B cell (primary cell): ENCODE measurements around the gene KMO. TPM values are rescaled to one million over a fixed set of nuclear protein-coding genes. Genes with fewer than 3 reads are reported as not detected.

Experiments
- ATAC-seq: fragments of 200-7000 bp; cut with Tn5 transposase; one replicate; pipeline ENCODE4 v1.10.0; 2021; ENCODE audit warnings: low read depth, mild to moderate bottlenecking, moderate number of reproducible peaks, moderate library complexity
- CTCF ChIA-PET: fragments of 350-600 bp; sonication (Branson Sonifier 250); formaldehyde crosslinking; loops from one replicate; lab custom pipeline; 2021; ENCODE audit warnings: antibody characterized with exemption, inconsistent platforms; lab: Charles Lee
- POLR2A ChIA-PET: fragments of 350-600 bp; sonication (Branson Sonifier 250); formaldehyde crosslinking; loops from one replicate; lab custom pipeline; 2021; ENCODE audit warnings: antibody characterized with exemption; lab: Charles Lee
- DNase-seq: peaks from one replicate; pipeline ENCODE4 v3.0.0; 2013
- H2AFZ ChIP-seq: 2 replicates; pipeline ENCODE4 v1.6.1; 2012; ENCODE audit warnings: mild to moderate bottlenecking, low read depth, low read length; ENCODE audit not compliant: insufficient read depth, poor library complexity, severe bottlenecking
- H3K27ac ChIP-seq, 2 donors: 1 replicate in 1 of 2; 2 replicates in 1 of 2; pipeline ENCODE4 v1.5.1; 2012 to 2013; ENCODE audit warnings: low read length in 2 of 2, mild to moderate bottlenecking in 2 of 2, moderate library complexity in 1 of 2
- H3K27me3 ChIP-seq, 4 experiments: fragments of 200-600 bp in 1 of 4; sonication (generic) in 1 of 4; replicated peaks in 1 of 4; 1 replicate in 2 of 4; 2 replicates in 2 of 4; pipeline versions ENCODE4 v1.6.1 to v1.7.0; 2013 to 2016; ENCODE audit warnings: low read length in 3 of 4, mild to moderate bottlenecking in 2 of 4, mixed read lengths in 1 of 4, moderate library complexity in 1 of 4; ENCODE audit not compliant: insufficient read depth in 4 of 4, control insufficient read depth in 3 of 4; ENCODE audit errors: control extremely low read depth in 1 of 4
- H3K36me3 ChIP-seq, 2 experiments: replicated peaks in 1 of 2; 1 replicate in 1 of 2; 2 replicates in 1 of 2; pipeline versions ENCODE4 v1.6.1 to v1.7.1; 2013; ENCODE audit warnings: low read length in 1 of 2; ENCODE audit not compliant: insufficient read depth in 2 of 2, control insufficient read depth in 1 of 2; ENCODE audit errors: control extremely low read depth in 1 of 2, extremely low read depth in 1 of 2
- H3K4me1 ChIP-seq, 2 donors: fragments of 200-600 bp in 1 of 2; sonication (generic) in 1 of 2; 1 replicate in 1 of 2; 2 replicates in 1 of 2; pipeline versions ENCODE4 v1.5.1 to v1.6.1; 2013 to 2017; ENCODE audit warnings: low read length in 2 of 2; ENCODE audit not compliant: control insufficient read depth in 2 of 2, insufficient read depth in 2 of 2
- H3K4me2 ChIP-seq: replicated peaks from 2 replicates; pipeline ENCODE3; 2012; ENCODE audit warnings: mild to moderate bottlenecking, low read depth, low read length; ENCODE audit not compliant: poor library complexity, severe bottlenecking
- H3K4me3 ChIP-seq, 5 experiments: fragments of 200-600 bp in 1 of 5; sonication (generic) in 1 of 5; 1 replicate in 3 of 5; 2 replicates in 2 of 5; pipeline versions ENCODE4 v1.5.1 to v1.7.0; 2011 to 2016; ENCODE audit warnings: low read length in 4 of 5, mild to moderate bottlenecking in 4 of 5, low read depth in 2 of 5, control low read depth in 1 of 5, moderate library complexity in 1 of 5; ENCODE audit not compliant: insufficient read depth in 1 of 5; ENCODE audit errors: control extremely low read depth in 1 of 5, extremely low read depth in 1 of 5
- H3K79me2 ChIP-seq: fragments of 200-600 bp; sonication (generic); one replicate; pipeline ENCODE4 v1.6.0; 2016; ENCODE audit warnings: low read length; ENCODE audit not compliant: control insufficient read depth, insufficient read depth
- H3K9ac ChIP-seq: fragments of 200-600 bp; sonication (generic); 2 replicates; pipeline ENCODE4 v1.6.1; 2017; ENCODE audit warnings: mild to moderate bottlenecking, low read length, moderate library complexity
- H3K9me3 ChIP-seq, 3 donors: one replicate each; pipeline versions ENCODE4 v1.6.1 to v1.7.1; 2013; ENCODE audit warnings: low read length in 2 of 3; ENCODE audit not compliant: control insufficient read depth in 2 of 3, insufficient read depth in 1 of 3; ENCODE audit errors: control extremely low read depth in 1 of 3
- H4K20me1 ChIP-seq: 2 replicates; pipeline ENCODE4 v1.6.0; 2012; ENCODE audit warnings: mild to moderate bottlenecking, low read length; ENCODE audit not compliant: insufficient read depth, control insufficient read depth, poor library complexity, severe bottlenecking
- H3K27ac Mint-ChIP-seq: one replicate; pipeline ENCODE4 v1.8.0; 2021; ENCODE audit warnings: mixed read lengths
- H3K27me3 Mint-ChIP-seq: one replicate; pipeline ENCODE4 v1.8.0; 2021; ENCODE audit warnings: mixed read lengths
- H3K4me1 Mint-ChIP-seq: one replicate; pipeline ENCODE4 v1.8.0; 2021; ENCODE audit warnings: mixed read lengths
- H3K4me3 Mint-ChIP-seq: one replicate; pipeline ENCODE4 v1.8.0; 2021; ENCODE audit warnings: mixed read lengths
- H3K9me3 Mint-ChIP-seq: one replicate; pipeline ENCODE4 v1.8.0; 2022; ENCODE audit warnings: mixed read lengths; ENCODE audit not compliant: insufficient read depth
- EZH2 ChIP-seq: IDR thresholded peaks from 2 replicates; pipeline ENCODE4 v1.6.1; 2012; ENCODE audit warnings: borderline replicate concordance, low read depth, mild to moderate bottlenecking, moderate library complexity, low read length; ENCODE audit not compliant: insufficient read depth, poor library complexity, severe bottlenecking
- WGBS: methylation state at CpG from one replicate; pipeline ENCODE4 v1.1.5; 2013; ENCODE audit warnings: missing lambda C conversion rate; ENCODE audit not compliant: insufficient coverage; 5-methylcytosine and 5-hydroxymethylcytosine counted together
- intact Hi-C: fragments of 100-400 bp; cut with micrococcal nuclease; formaldehyde crosslinking; loops from one replicate; pipeline ENCODE4 v1.10.0; 2022
- polyA plus RNA-seq: library from polyadenylated mRNA; depleted of rRNA; stranded (reverse); fragments of >200 nt; gene quantifications from 2 replicates; pipeline ENCODE4 v1.2.3, GENCODE V29; 2012
- total RNA-seq, 2 donors: library from RNA; stranded (reverse); fragments of 120-200 nt in 1 of 2; gene quantifications; 1 replicate in 1 of 2; 2 replicates in 1 of 2; pipeline versions ENCODE4 v1.2.3 to v1.2.4, GENCODE V29; 2013 to 2022
- TF ChIP-seq, protein P1 (sequence below): fragments of 200-600 bp; IDR thresholded peaks from one replicate; pipeline ENCODE4 v1.8.0; 2022; ENCODE audit warnings: antibody characterized with exemption, mild to moderate bottlenecking

KMO gene
- total and polyA plus RNA-seq, 2 donors (not counting 1 experiment from before 2014, with no cell fraction given): 14.0 to 34.0 TPM

GRCh38 chr1:241610056-241610815, 78.1 kb downstream of the KMO start:
- no peak overlapping the region for H3K27ac ChIP-seq
- H3K27me3 Mint-ChIP-seq: no peaks in the 10 kb centered on the region
- H3K4me3 Mint-ChIP-seq: no peak overlapping the region
- no peak for TF ChIP-seq EZH2
- TF ChIP-seq, protein P1, sequence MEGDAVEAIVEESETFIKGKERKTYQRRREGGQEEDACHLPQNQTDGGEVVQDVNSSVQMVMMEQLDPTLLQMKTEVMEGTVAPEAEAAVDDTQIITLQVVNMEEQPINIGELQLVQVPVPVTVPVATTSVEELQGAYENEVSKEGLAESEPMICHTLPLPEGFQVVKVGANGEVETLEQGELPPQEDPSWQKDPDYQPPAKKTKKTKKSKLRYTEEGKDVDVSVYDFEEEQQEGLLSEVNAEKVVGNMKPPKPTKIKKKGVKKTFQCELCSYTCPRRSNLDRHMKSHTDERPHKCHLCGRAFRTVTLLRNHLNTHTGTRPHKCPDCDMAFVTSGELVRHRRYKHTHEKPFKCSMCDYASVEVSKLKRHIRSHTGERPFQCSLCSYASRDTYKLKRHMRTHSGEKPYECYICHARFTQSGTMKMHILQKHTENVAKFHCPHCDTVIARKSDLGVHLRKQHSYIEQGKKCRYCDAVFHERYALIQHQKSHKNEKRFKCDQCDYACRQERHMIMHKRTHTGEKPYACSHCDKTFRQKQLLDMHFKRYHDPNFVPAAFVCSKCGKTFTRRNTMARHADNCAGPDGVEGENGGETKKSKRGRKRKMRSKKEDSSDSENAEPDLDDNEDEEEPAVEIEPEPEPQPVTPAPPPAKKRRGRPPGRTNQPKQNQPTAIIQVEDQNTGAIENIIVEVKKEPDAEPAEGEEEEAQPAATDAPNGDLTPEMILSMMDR: no peak
- ChIA-PET POLR2A (no interaction called here), CTCF (interaction anchor here (0.6 to 5.9 kb wide), 61 partner anchors 8 to 1645 kb away, joined by 3 to 67 read pairs (median 6); partner anchors contain the start of genes CEP170, CHML, EXO1 and FH)
- peaks cover 0 to 10% of the 10 kb centered on the region in 2 experiments for H3K36me3 ChIP-seq
- H3K27ac Mint-ChIP-seq: no peak overlapping the region
- DNase-seq (no peak), ATAC-seq (no peak)
- H3K79me2 ChIP-seq: peaks cover 15% of the 10 kb centered on the region
- no peak overlapping the region for H2AFZ ChIP-seq
- peaks cover 6 to 7% of the 10 kb centered on the region in 2 donors for H3K4me1 ChIP-seq
- WGBS: 88% methylated on average over 6 of the region's 8 CpGs
- H3K9me3 ChIP-seq: no peaks in the 10 kb centered on the region
- peaks cover 10% of the 10 kb centered on the region for H3K4me1 Mint-ChIP-seq
- no peaks in the 10 kb centered on the region for H3K9me3 Mint-ChIP-seq
- intact Hi-C loops: loop anchor here (2.0 kb wide), 1 partner anchor 13 kb away; no protein-coding TSS in a partner anchor
- H3K4me3 ChIP-seq: no peak overlapping the region
- H3K27me3 ChIP-seq: no peaks in the 10 kb centered on the region
- H3K4me2 ChIP-seq: no peak overlapping the region
- peaks cover 8% of the 10 kb centered on the region for H4K20me1 ChIP-seq
- H3K9ac ChIP-seq: no peak overlapping the region

GRCh38 chr1:241611063-241611462, 78.9 kb downstream of the KMO start:
- no peak overlapping the region for H3K9ac ChIP-seq
- H3K27ac ChIP-seq: peak overlapping the region in 1 of 2 donors; percentile 39
- Mint-ChIP-seq H3K9me3 (no peaks in the 10 kb centered on the region), H3K4me1 (peaks cover 8% of the 10 kb centered on the region), H3K27me3 (no peaks in the 10 kb centered on the region), H3K27ac (no peak overlapping the region), H3K4me3 (no peak overlapping the region)
- H4K20me1 ChIP-seq: peaks cover 8% of the 10 kb centered on the region
- peak overlapping the region; percentile 23 for H2AFZ ChIP-seq
- ATAC-seq (peak; percentile 95), DNase-seq (peak; percentile 75)
- TF ChIP-seq EZH2: no peak
- TF ChIP-seq, protein P1: peak; percentile 82
- intact Hi-C loops: loop anchor here (1.0 to 2.0 kb wide), 7 partner anchors 14 to 406 kb away; no protein-coding TSS in a partner anchor
- no peaks in the 10 kb centered on the region for H3K9me3 ChIP-seq
- H3K4me3 ChIP-seq: no peak overlapping the region
- H3K79me2 ChIP-seq: peaks cover 15% of the 10 kb centered on the region
- H3K4me1 ChIP-seq: peaks cover 6 to 7% of the 10 kb centered on the region in 2 donors
- H3K36me3 ChIP-seq: peaks cover 0 to 3% of the 10 kb centered on the region in 2 experiments
- H3K4me2 ChIP-seq: peak overlapping the region; percentile 10
- POLR2A ChIA-PET: interaction anchor here (0.8 kb wide), 1 partner anchor 14 kb away, joined by 4 read pairs; no protein-coding TSS in a partner anchor
- no CpG with 5 or more reads among the region's 3 CpGs for WGBS
- no peaks in the 10 kb centered on the region for H3K27me3 ChIP-seq
- CTCF ChIA-PET: interaction anchor here (0.6 to 5.9 kb wide), 62 partner anchors 8 to 1712 kb away, joined by 3 to 67 read pairs (median 6); partner anchors contain the start of genes CEP170, CHML, EXO1 and FH
